Measurements from ENCODE around the gene LYRM4. TPM values are rescaled to one million over a fixed set of nuclear protein-coding genes. Genes with fewer than 3 reads are reported as not detected.
A peak's percentile ranks its signal among the peaks of the same experiment; 100 is the strongest.

The LYRM4 gene
- total and polyA plus RNA-seq, 9 of the 15 experiments (the other 6 are each of a cell fraction or from before 2014, with no cell fraction given) = 24.2 to 69.4 (median 41.8) TPM

- TF ChIP-seq GMEB1 (CRISPR knock-in tag; IDR thresholded peaks at IDR 0.05) = no peak
- no peak for TF ChIP-seq XRCC5 (IDR thresholded peaks at IDR 0.05; ENCODE audit: low read depth, low read length)
- TF ChIP-seq CBX1 (IDR thresholded peaks at IDR 0.05; ENCODE audit: low read depth) = no peak
- TF ChIP-seq KDM1A (IDR thresholded peaks at IDR 0.05) = 0 out of 4 replicates have a peak, but pooled peaks of 1 of the 2 experiments have one; percentile 9
- TF ChIP-seq ZBTB8A (IDR thresholded peaks at IDR 0.05; ENCODE audit: partially characterized antibody) = no peak
- TF ChIP-seq ZNF318 (IDR thresholded peaks at IDR 0.05; ENCODE audit: borderline replicate concordance in 1 of 2, low read depth in 1 of 2) = no peak
- TF ChIP-seq ZNF592 (IDR thresholded peaks at IDR 0.05) = peak; percentile 79
- no peak for TF ChIP-seq ZNF518B (CRISPR knock-in tag; IDR thresholded peaks at IDR 0.05)
- no peak for TF ChIP-seq SUPT5H (IDR thresholded peaks at IDR 0.05)
- TF ChIP-seq CBFA2T2 (conservative IDR thresholded peaks at IDR 0.05) = no peak
Measured at GRCh38 chr6:5300206-5300764, 39.5 kb upstream of the LYRM4 start (continued).

Measured in K562 (cell line).